GM12873 (cell line): ENCODE results near the gene FSHR.

Source experiments
- TF ChIP-seq, protein P1 (sequence below): IDR thresholded peaks from 2 replicates; pipeline ENCODE4 v1.5.1; 2012; ENCODE audit warnings: low read depth, mild to moderate bottlenecking, moderate library complexity, low read length, control low read depth; ENCODE audit not compliant: insufficient read depth; ENCODE audit errors: missing control alignments

Gene FSHR

DNA sequence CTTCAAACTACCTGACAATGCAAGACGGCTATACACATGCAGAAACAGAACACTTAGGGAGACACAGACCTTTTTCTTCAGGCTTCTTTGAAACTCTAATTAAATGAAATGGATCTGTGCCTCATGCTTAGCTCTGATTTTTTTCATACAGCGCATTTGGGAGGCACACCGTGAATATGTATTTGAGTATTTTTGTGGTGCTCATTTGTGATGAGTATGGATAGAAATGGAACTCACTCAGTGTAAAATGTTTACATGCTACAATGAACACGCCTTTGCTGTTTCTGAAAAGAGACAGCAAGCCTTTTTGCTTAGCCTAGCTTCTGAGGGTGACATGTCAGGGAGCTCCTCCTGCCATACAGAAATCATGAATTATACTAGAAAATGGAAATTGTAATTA, 113.3 kb downstream of the FSHR start:
- TF ChIP-seq, protein P1, sequence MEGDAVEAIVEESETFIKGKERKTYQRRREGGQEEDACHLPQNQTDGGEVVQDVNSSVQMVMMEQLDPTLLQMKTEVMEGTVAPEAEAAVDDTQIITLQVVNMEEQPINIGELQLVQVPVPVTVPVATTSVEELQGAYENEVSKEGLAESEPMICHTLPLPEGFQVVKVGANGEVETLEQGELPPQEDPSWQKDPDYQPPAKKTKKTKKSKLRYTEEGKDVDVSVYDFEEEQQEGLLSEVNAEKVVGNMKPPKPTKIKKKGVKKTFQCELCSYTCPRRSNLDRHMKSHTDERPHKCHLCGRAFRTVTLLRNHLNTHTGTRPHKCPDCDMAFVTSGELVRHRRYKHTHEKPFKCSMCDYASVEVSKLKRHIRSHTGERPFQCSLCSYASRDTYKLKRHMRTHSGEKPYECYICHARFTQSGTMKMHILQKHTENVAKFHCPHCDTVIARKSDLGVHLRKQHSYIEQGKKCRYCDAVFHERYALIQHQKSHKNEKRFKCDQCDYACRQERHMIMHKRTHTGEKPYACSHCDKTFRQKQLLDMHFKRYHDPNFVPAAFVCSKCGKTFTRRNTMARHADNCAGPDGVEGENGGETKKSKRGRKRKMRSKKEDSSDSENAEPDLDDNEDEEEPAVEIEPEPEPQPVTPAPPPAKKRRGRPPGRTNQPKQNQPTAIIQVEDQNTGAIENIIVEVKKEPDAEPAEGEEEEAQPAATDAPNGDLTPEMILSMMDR = no peak

DNA sequence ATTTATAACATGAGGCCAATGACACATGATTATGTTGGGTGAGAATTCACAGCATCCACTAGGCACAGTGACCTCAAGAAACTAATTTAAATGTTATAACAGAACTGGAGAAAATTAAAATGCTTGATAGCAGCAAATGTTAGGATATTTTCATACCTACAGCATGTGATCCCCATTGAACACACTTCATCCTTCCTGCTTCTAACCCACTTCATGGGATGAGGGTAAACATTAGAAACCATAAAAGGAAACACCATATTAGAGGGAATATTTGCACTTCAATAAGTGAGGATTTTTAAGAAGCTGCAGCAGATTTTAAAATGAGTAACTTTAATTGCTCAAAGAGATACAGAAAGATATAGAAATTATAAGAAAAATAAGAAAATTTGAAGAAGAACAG, 117.1 kb downstream of the FSHR start:
- TF ChIP-seq, protein P1 = no peak

DNA sequence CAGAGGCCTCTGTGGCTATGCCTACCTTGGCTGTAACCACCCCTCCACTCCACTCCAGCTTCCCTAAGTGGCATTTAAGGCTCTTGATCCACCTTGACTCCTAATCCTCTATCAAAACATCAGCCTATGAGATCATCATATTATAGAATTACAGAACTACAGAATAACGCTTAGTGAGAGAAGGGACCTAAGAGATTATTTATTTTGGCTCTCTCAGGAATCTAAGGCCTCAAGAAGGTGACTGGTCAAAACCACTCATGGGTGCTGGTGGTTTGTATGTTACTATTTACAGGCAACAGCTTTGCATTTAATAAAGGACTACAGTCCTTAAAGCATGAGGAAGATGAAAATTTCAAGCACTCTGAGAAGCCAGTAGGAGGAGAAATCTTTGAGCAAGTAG, 118.8 kb downstream of the FSHR start:
- TF ChIP-seq, protein P1 = no peak

DNA sequence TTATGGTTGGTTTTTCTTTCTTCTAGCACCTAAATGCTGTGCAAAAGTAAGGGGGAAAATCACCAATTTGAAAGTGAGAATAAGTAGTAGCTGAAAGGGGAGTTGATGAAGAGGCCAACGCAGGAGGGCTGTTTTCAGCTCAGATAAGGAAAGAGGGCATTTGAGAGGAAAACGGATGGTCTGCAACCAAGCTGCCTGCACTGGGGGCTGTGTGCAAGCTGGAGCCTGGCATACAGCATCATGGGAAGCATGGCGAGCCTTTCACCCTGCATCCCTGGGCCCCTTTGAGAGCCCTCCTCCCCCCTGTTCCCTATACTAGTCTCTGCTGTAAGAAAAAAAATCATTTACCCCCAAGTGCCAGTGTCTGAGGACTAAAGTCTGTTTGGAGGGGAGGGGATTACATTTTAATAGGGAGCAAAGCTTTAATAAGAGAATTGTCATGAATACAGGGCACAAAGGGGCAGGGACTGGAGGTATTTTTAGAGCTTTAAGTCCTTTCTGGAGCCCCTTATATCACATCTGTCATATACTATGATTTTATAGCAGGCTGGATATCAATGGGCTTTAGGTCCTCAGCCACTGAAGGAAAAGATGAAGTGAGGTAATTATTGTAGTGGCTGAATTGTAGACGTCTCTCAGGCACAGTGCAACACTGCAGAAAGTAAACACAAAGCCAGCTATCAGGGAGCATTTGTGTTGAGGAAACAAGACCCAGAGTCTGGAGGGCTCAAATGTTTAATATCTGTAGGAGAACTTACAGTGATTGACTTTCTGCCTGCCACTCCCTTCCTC, 120.7 kb downstream of the FSHR start:
- TF ChIP-seq, protein P1 = no peak

DNA sequence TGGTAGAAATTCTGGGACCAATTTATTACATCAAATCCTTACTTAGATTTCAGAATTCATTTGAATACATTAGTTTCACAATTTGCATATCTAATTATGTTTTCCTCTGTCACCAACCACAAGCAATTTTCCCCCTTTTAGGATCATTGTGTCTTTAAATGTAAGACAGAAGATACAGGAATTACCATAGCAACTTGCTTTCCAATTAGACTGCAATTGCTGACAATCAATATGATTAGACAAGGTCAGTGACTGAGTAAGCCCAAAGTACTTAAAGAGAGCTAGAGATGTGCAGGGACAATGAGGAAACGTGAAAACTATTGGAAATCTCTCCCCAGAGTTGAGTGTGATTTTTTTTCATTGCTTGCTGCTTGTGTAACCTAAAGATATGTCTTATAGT, 121.4 kb downstream of the FSHR start:
- TF ChIP-seq, protein P1 = no peak

DNA sequence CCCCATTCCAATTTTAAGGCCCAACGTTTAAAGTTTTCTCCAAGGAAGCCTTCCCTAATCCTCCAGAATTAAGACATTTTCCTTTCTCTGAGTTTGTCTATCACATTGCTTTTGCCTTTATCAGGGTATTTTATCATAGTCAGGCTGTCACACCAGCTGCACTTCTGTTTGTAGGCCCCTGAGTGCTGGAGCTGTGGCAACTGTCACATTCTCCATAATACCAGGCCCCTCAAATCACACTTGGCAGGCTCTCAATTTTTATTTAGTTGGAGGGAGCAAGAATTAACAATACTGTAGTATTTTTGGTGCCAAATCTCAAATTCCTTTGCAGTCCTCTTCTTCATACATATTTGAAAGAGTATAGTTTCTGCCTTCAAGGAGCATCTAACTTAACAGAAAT, 122.2 kb downstream of the FSHR start:
- TF ChIP-seq, protein P1 = no peak

DNA sequence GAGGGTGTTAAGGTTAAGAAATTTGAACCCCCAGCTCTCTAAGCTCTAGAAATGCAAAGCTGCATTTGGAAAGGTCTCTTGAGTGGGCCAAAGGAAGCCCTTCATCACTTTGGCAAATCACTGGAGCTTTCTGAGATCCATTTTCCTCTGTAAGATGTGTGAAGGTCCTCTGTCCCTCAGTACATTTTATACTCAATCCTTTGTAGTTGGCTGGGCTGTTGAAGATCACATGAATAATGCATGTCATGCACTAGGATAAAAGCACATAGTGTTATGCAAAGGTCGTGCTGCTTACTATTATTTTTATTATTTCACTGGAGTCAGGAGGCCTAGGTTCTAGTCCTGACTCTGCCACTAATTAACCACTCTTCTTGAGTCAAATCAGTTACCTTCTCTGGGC, 124.9 kb downstream of the FSHR start:
- TF ChIP-seq, protein P1 = no peak
